Activated CD4-positive, alpha-beta T cell treated with anti-CD3 and anti-CD28 coated beads, Interleukin-2, amount 50 U/mL, for 1 hour (primary cell): ENCODE results near the gene COPB1.

Source experiments
- DNase-seq: peaks from one replicate; pipeline ENCODE4 v3.0.0-alpha.2; 2020

COPB1 gene

GRCh38 chr11:14424096-14424495 lies 75.5 kb downstream of the COPB1 start:
- DNase-seq, result no peak

GRCh38 chr11:14423633-14424032 lies 76.0 kb downstream of the COPB1 start:
- no peak for DNase-seq

- no peak for DNase-seq
Observed at GRCh38 chr11:14422814-14423182, 76.8 kb downstream of the COPB1 start.

- no peak for DNase-seq
Observed at GRCh38 chr11:14422052-14422813, 77.4 kb downstream of the COPB1 start.

GRCh38 chr11:14420223-14420622 lies 79.4 kb downstream of the COPB1 start:
- DNase-seq, result no peak

GRCh38 chr11:14418801-14419417 lies 80.7 kb downstream of the COPB1 start:
- no peak for DNase-seq

GRCh38 chr11:14417617-14418374 lies 81.8 kb downstream of the COPB1 start:
- no peak for DNase-seq

GRCh38 chr11:14417186-14417585 lies 82.4 kb downstream of the COPB1 start:
- no peak for DNase-seq

GRCh38 chr11:14414470-14415461 lies 84.8 kb downstream of the COPB1 start:
- peak; percentile 49 for DNase-seq

- no peak for DNase-seq
Observed at GRCh38 chr11:14413307-14414069, 86.1 kb downstream of the COPB1 start.

GRCh38 chr11:14411818-14412217 lies 87.8 kb downstream of the COPB1 start:
- DNase-seq, result no peak

GRCh38 chr11:14409891-14410290 lies 89.7 kb downstream of the COPB1 start:
- DNase-seq, result no peak

GRCh38 chr11:14408612-14409011 lies 91.0 kb downstream of the COPB1 start:
- DNase-seq, result no peak
